ENCODE results near the gene FBXL22.

Gene FBXL22

DNA sequence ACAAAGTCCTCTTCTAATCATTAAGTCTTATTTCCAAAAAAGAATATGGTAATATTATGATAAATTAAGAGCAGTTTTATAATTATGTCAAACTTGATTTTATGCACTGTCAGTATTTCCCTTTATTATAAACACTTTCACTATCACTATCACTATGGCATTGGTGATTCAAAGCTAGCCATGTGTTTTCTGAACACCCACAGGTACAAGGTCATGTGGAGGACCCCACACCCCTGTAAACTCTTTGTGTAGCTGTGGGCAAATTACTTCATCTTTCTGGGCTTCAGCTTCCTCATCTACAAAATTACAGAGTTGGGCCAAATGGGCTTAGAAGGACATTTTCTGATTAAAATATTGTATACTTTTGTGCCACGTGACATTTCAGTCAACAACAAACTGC, 41.7 kb downstream of the FBXL22 start:
- TF ChIP-seq, protein P1, sequence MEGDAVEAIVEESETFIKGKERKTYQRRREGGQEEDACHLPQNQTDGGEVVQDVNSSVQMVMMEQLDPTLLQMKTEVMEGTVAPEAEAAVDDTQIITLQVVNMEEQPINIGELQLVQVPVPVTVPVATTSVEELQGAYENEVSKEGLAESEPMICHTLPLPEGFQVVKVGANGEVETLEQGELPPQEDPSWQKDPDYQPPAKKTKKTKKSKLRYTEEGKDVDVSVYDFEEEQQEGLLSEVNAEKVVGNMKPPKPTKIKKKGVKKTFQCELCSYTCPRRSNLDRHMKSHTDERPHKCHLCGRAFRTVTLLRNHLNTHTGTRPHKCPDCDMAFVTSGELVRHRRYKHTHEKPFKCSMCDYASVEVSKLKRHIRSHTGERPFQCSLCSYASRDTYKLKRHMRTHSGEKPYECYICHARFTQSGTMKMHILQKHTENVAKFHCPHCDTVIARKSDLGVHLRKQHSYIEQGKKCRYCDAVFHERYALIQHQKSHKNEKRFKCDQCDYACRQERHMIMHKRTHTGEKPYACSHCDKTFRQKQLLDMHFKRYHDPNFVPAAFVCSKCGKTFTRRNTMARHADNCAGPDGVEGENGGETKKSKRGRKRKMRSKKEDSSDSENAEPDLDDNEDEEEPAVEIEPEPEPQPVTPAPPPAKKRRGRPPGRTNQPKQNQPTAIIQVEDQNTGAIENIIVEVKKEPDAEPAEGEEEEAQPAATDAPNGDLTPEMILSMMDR (IDR thresholded peaks at IDR 0.05; ENCODE audit: insufficient read depth, low read length), result no peak
- TF ChIP-seq, protein P2, sequence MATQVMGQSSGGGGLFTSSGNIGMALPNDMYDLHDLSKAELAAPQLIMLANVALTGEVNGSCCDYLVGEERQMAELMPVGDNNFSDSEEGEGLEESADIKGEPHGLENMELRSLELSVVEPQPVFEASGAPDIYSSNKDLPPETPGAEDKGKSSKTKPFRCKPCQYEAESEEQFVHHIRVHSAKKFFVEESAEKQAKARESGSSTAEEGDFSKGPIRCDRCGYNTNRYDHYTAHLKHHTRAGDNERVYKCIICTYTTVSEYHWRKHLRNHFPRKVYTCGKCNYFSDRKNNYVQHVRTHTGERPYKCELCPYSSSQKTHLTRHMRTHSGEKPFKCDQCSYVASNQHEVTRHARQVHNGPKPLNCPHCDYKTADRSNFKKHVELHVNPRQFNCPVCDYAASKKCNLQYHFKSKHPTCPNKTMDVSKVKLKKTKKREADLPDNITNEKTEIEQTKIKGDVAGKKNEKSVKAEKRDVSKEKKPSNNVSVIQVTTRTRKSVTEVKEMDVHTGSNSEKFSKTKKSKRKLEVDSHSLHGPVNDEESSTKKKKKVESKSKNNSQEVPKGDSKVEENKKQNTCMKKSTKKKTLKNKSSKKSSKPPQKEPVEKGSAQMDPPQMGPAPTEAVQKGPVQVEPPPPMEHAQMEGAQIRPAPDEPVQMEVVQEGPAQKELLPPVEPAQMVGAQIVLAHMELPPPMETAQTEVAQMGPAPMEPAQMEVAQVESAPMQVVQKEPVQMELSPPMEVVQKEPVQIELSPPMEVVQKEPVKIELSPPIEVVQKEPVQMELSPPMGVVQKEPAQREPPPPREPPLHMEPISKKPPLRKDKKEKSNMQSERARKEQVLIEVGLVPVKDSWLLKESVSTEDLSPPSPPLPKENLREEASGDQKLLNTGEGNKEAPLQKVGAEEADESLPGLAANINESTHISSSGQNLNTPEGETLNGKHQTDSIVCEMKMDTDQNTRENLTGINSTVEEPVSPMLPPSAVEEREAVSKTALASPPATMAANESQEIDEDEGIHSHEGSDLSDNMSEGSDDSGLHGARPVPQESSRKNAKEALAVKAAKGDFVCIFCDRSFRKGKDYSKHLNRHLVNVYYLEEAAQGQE (IDR thresholded peaks at IDR 0.05; ENCODE audit: insufficient replicate concordance, low read depth), result no peak
- TF ChIP-seq POLR2AphosphoS5 (IDR thresholded peaks at IDR 0.05; ENCODE audit: low read depth), result no peak
- no peak for TF ChIP-seq GABPA (IDR thresholded peaks at IDR 0.05; ENCODE audit: low read depth)
- no peak for TF ChIP-seq SPI1 (IDR thresholded peaks at IDR 0.05; ENCODE audit: borderline replicate concordance, low read depth)
- no peak for DNase-seq (ENCODE audit: low read depth in 1 of 2, low spot score in 1 of 2)
- Histone ChIP-seq H3K27me3 (ENCODE audit: insufficient read depth, poor library complexity, severe bottlenecking) (no peaks in the 10 kb centered on the region), H3K27ac (replicated peaks) (no peak overlapping the region), H3K4me3 (replicated peaks; ENCODE audit: insufficient read depth, low read length) (no peak overlapping the region)

DNA sequence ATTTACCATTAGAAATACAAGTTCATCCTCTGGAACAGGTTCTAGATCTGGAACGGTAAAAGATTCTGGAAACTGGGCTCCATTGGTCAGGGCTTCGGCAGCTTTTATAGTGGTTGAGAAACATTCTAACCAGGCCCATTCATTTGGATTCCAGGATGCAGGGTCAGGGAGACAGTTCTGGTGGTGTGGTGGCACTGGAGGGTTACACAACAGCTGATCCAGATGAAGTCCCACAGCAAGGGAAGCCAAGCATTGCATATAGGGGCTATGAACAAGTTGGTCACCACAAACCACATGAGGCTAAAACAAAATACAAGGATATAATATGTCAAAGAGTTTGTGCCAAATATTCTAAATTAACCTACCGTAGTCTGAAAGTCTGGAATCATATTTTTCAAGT, 43.0 kb downstream of the FBXL22 start:
- no peak overlapping the region for H3K27ac ChIP-seq (replicated peaks)
- no peak for DNase-seq (ENCODE audit: low read depth in 1 of 2, low spot score in 1 of 2)
- no peak overlapping the region for H3K4me3 ChIP-seq (replicated peaks; ENCODE audit: insufficient read depth, low read length)
- H3K27me3 ChIP-seq (ENCODE audit: insufficient read depth, poor library complexity, severe bottlenecking), result no peaks in the 10 kb centered on the region
- TF ChIP-seq, protein P1 (IDR thresholded peaks at IDR 0.05; ENCODE audit: insufficient read depth, low read length), result no peak
- TF ChIP-seq POLR2AphosphoS5 (IDR thresholded peaks at IDR 0.05; ENCODE audit: low read depth), result no peak
- no peak for TF ChIP-seq GABPA (IDR thresholded peaks at IDR 0.05; ENCODE audit: low read depth)
- no peak for TF ChIP-seq SPI1 (IDR thresholded peaks at IDR 0.05; ENCODE audit: borderline replicate concordance, low read depth)
